Endothelial cell of umbilical vein (primary cell): ENCODE data around the gene PNKD.

Experiments
- EZH2 ChIP-seq: IDR thresholded peaks from 2 replicates; pipeline ENCODE4 v1.6.1; 2012; ENCODE audit warnings: borderline replicate concordance, low read depth, mild to moderate bottlenecking, moderate library complexity, low read length, inconsistent platforms; ENCODE audit not compliant: severe bottlenecking
- FOS ChIP-seq: IDR thresholded peaks from 2 replicates; pipeline ENCODE4 v1.6.1; 2011; ENCODE audit warnings: mild to moderate bottlenecking, low read length, moderate library complexity, borderline replicate concordance; ENCODE audit not compliant: insufficient read depth

- TF ChIP-seq EZH2 = no peak
- TF ChIP-seq FOS = no peak
These were observed 64.2 kb downstream of the PNKD start for GRCh38 chr2:218334531-218334930.
